HG02870 (cell line): ENCODE results near the gene CDC42EP3.
A peak's percentile ranks its signal among the peaks of the same experiment; 100 is the strongest.

Experiments
- ATAC-seq: cut with Tn5 transposase; IDR thresholded peaks from one replicate; pipeline ENCODE4 v1.9.1; 2021; ENCODE audit warnings: mild to moderate bottlenecking, moderate library complexity; ENCODE audit not compliant: unreplicated experiment

CDC42EP3 gene

GRCh38 chr2:37619959-37620300 is 51.5 kb downstream of the CDC42EP3 start:
- no peak for ATAC-seq

- no peak for ATAC-seq
These were observed 52.0 kb downstream of the CDC42EP3 start for GRCh38 chr2:37619230-37619958.

GRCh38 chr2:37618326-37618725 is 53.1 kb downstream of the CDC42EP3 start:
- ATAC-seq: no peak

- ATAC-seq: peak; percentile 48
These were observed 54.1 kb downstream of the CDC42EP3 start for GRCh38 chr2:37617119-37617892.

- ATAC-seq: peak; percentile 73
These were observed 54.8 kb downstream of the CDC42EP3 start for GRCh38 chr2:37616677-37617005.

- ATAC-seq: no peak
These were observed 55.4 kb downstream of the CDC42EP3 start for GRCh38 chr2:37615804-37616676.

GRCh38 chr2:37614061-37614738 is 57.2 kb downstream of the CDC42EP3 start:
- ATAC-seq: no peak

- no peak for ATAC-seq
These were observed 59.1 kb downstream of the CDC42EP3 start for GRCh38 chr2:37612382-37612781.

- ATAC-seq: no peak
These were observed 60.7 kb downstream of the CDC42EP3 start for GRCh38 chr2:37610638-37611289.

GRCh38 chr2:37609782-37610181 is 61.7 kb downstream of the CDC42EP3 start:
- ATAC-seq: no peak

- no peak for ATAC-seq
These were observed 66.7 kb downstream of the CDC42EP3 start for GRCh38 chr2:37604716-37605115.

GRCh38 chr2:37602702-37603101 is 68.7 kb downstream of the CDC42EP3 start:
- no peak for ATAC-seq

- no peak for ATAC-seq
These were observed 69.4 kb downstream of the CDC42EP3 start for GRCh38 chr2:37602040-37602439.

GRCh38 chr2:37601569-37601968 is 69.9 kb downstream of the CDC42EP3 start:
- no peak for ATAC-seq

GRCh38 chr2:37600735-37601134 is 70.7 kb downstream of the CDC42EP3 start:
- ATAC-seq: peak; percentile 87

- no peak for ATAC-seq
These were observed 71.5 kb downstream of the CDC42EP3 start for GRCh38 chr2:37599688-37600525.

GRCh38 chr2:37593694-37594093 is 77.7 kb downstream of the CDC42EP3 start:
- no peak for ATAC-seq

GRCh38 chr2:37593024-37593423 is 78.4 kb downstream of the CDC42EP3 start:
- no peak for ATAC-seq
